ENCODE data around the gene NR1H3.
A peak's percentile ranks its signal among the peaks of the same experiment; 100 is the strongest.

Gene NR1H3

GRCh38 chr11:47270331-47271271, 12.8 kb downstream of the NR1H3 start:
- DNase-seq = no peak

GRCh38 chr11:47271328-47271727, 13.5 kb downstream of the NR1H3 start:
- no peak for DNase-seq

- DNase-seq = no peak
Measured at GRCh38 chr11:47271961-47272661, 14.3 kb downstream of the NR1H3 start.

- no peak for DNase-seq
Measured at GRCh38 chr11:47272706-47273105, 14.9 kb downstream of the NR1H3 start.

GRCh38 chr11:47274495-47275235, 16.9 kb downstream of the NR1H3 start:
- DNase-seq = no peak

- DNase-seq = no peak
Measured at GRCh38 chr11:47276923-47277322, 19.1 kb downstream of the NR1H3 start.

- no peak for DNase-seq
Measured at GRCh38 chr11:47278058-47278457, 20.3 kb downstream of the NR1H3 start.

GRCh38 chr11:47278769-47279168, 21.0 kb downstream of the NR1H3 start:
- no peak for DNase-seq

GRCh38 chr11:47280099-47280498, 22.3 kb downstream of the NR1H3 start:
- no peak for DNase-seq

- DNase-seq = no peak
Measured at GRCh38 chr11:47280860-47281259, 23.1 kb downstream of the NR1H3 start.

- DNase-seq = no peak
Measured at GRCh38 chr11:47282462-47282861, 24.7 kb downstream of the NR1H3 start.

GRCh38 chr11:47284151-47284550, 26.4 kb downstream of the NR1H3 start:
- no peak for DNase-seq

- no peak for DNase-seq
Measured at GRCh38 chr11:47285969-47286770, 28.4 kb downstream of the NR1H3 start.

- no peak for DNase-seq
Measured at GRCh38 chr11:47288066-47288465, 30.3 kb downstream of the NR1H3 start.

- DNase-seq = no peak
Measured at GRCh38 chr11:47289856-47290255, 32.1 kb downstream of the NR1H3 start.

GRCh38 chr11:47295385-47295784, 37.6 kb downstream of the NR1H3 start:
- DNase-seq = no peak

- peak; percentile 46 for DNase-seq
Measured at GRCh38 chr11:47296045-47296444, 38.2 kb downstream of the NR1H3 start.

- no peak for DNase-seq
Measured at GRCh38 chr11:47299078-47299477, 41.3 kb downstream of the NR1H3 start.

GRCh38 chr11:47302853-47303252, 45.1 kb downstream of the NR1H3 start:
- DNase-seq = no peak

GRCh38 chr11:47305734-47306483, 48.1 kb downstream of the NR1H3 start:
- DNase-seq = no peak

- no peak for DNase-seq
Measured at GRCh38 chr11:47306484-47306844, 48.7 kb downstream of the NR1H3 start.

Data from NCI-H2107 (cell line).